GM18873 (cell line): ENCODE measurements around the gene BACH2.
"Not testable (repeated sequence)": the region's sequence is repeated elsewhere in the genome, so short reads cannot be mapped to it uniquely, and the experiment has no call there.

Experiments used
- ATAC-seq: cut with Tn5 transposase; IDR thresholded peaks from one replicate; pipeline ENCODE4 v1.9.1; 2021; ENCODE audit warnings: mild to moderate bottlenecking, moderate library complexity, moderate number of reproducible peaks; ENCODE audit not compliant: unreplicated experiment, low FRiP score

Gene BACH2

GRCh38 chr6:89932245-89932802 lies 364.3 kb downstream of the BACH2 start:
- ATAC-seq: no peak

- ATAC-seq: no peak
Observed at GRCh38 chr6:89930789-89931188, 365.9 kb downstream of the BACH2 start.

GRCh38 chr6:89928604-89929003 lies 368.0 kb downstream of the BACH2 start:
- no peak for ATAC-seq

- ATAC-seq: no peak
Observed at GRCh38 chr6:89927791-89928550, 368.7 kb downstream of the BACH2 start.

GRCh38 chr6:89927264-89927663 lies 369.4 kb downstream of the BACH2 start:
- ATAC-seq: no peak

- no peak for ATAC-seq
Observed at GRCh38 chr6:89925826-89926225, 370.8 kb downstream of the BACH2 start.

GRCh38 chr6:89924231-89924630 lies 372.4 kb downstream of the BACH2 start:
- ATAC-seq: no peak

- no peak for ATAC-seq
Observed at GRCh38 chr6:89921691-89922090, 375.0 kb downstream of the BACH2 start.

- ATAC-seq: no peak
Observed at GRCh38 chr6:89921197-89921596, 375.4 kb downstream of the BACH2 start.

GRCh38 chr6:89917801-89918366 lies 378.8 kb downstream of the BACH2 start:
- no peak for ATAC-seq

- no peak for ATAC-seq
Observed at GRCh38 chr6:89917216-89917615, 379.4 kb downstream of the BACH2 start.

GRCh38 chr6:89916136-89916920 lies 380.3 kb downstream of the BACH2 start:
- ATAC-seq: no peak

GRCh38 chr6:89910902-89911240 lies 385.8 kb downstream of the BACH2 start:
- no peak for ATAC-seq

GRCh38 chr6:89910001-89910901 lies 386.4 kb downstream of the BACH2 start:
- ATAC-seq: not testable (repeated sequence)

GRCh38 chr6:89895276-89895874 lies 401.3 kb downstream of the BACH2 start:
- no peak for ATAC-seq

- no peak for ATAC-seq
Observed at GRCh38 chr6:89894169-89894568, 402.5 kb downstream of the BACH2 start, which contains the start of gene GJA10. GJA10 (plus strand) TSS chr6:89894469; CDS start chr6:89894469, 0 bp downstream.

- not testable (repeated sequence) for ATAC-seq
Observed at GRCh38 chr6:89892577-89892976, 404.1 kb downstream of the BACH2 start.

GRCh38 chr6:89890845-89891528 lies 405.7 kb downstream of the BACH2 start:
- ATAC-seq: not testable (repeated sequence)

- ATAC-seq: no peak
Observed at GRCh38 chr6:89888871-89889270, 407.8 kb downstream of the BACH2 start.
